Fibroblast of skin of left quadriceps (primary cell): ENCODE results near the gene RHOA.
"Not testable (repeated sequence)": the region's sequence is repeated elsewhere in the genome, so short reads cannot be mapped to it uniquely, and the experiment has no call there.

ENCODE experiments used
- DNase-seq, 2 experiments: peaks; one replicate each; pipeline ENCODE4 v3.0.0-alpha.2; 2013; ENCODE audit warnings: low read depth in 2 of 2

Gene RHOA

GRCh38 chr3:49362561-49362960 is 49.2 kb downstream of the RHOA start:
- peak in 1 of 2 experiments; percentile 41 for DNase-seq

GRCh38 chr3:49359623-49360022 is 52.2 kb downstream of the RHOA start:
- no peak for DNase-seq

- no peak for DNase-seq
Measured at GRCh38 chr3:49358884-49359225, 52.9 kb downstream of the RHOA start.

GRCh38 chr3:49358217-49358883 is 53.4 kb downstream of the RHOA start, which contains the start of gene GPX1:
GPX1 (minus strand) TSS chr3:49358353; CDS start chr3:49358278, 75 bp downstream.
- peak; percentile 92 for DNase-seq

GRCh38 chr3:49357443-49358216 is 54.1 kb downstream of the RHOA start:
- peak; percentile 74 for DNase-seq

GRCh38 chr3:49357095-49357442 is 54.7 kb downstream of the RHOA start:
- DNase-seq, result not testable (repeated sequence)

- no peak for DNase-seq
Measured at GRCh38 chr3:49352890-49353421, 58.8 kb downstream of the RHOA start.

- no peak for DNase-seq
Measured at GRCh38 chr3:49352281-49352680, 59.5 kb downstream of the RHOA start.

GRCh38 chr3:49351521-49352011 is 60.2 kb downstream of the RHOA start:
- DNase-seq, result peak; percentile 58 to 61

GRCh38 chr3:49349348-49350114 is 62.2 kb downstream of the RHOA start:
- DNase-seq, result no peak

- DNase-seq, result not testable (repeated sequence)
Measured at GRCh38 chr3:49348361-49348760, 63.4 kb downstream of the RHOA start.

- no peak for DNase-seq
Measured at GRCh38 chr3:49346797-49347251, 65.0 kb downstream of the RHOA start.

GRCh38 chr3:49343163-49343562 is 68.6 kb downstream of the RHOA start:
- no peak for DNase-seq

GRCh38 chr3:49341996-49342395 is 69.8 kb downstream of the RHOA start:
- no peak for DNase-seq

- peak; percentile 72 to 75 for DNase-seq
Measured at GRCh38 chr3:49339941-49340800, 71.6 kb downstream of the RHOA start, which contains the start of gene USP4. USP4 (minus strand) TSS chr3:49340053; CDS start chr3:49340024, 29 bp downstream.

- DNase-seq, result no peak
Measured at GRCh38 chr3:49339581-49339940, 72.2 kb downstream of the RHOA start.

GRCh38 chr3:49333916-49334633 is 77.7 kb downstream of the RHOA start:
- DNase-seq, result no peak

GRCh38 chr3:49333091-49333490 is 78.7 kb downstream of the RHOA start:
- no peak for DNase-seq

GRCh38 chr3:49329186-49329585 is 82.6 kb downstream of the RHOA start:
- DNase-seq, result no peak

- not testable (repeated sequence) for DNase-seq
Measured at GRCh38 chr3:49328350-49328749, 83.4 kb downstream of the RHOA start.
